Activated CD4-positive, alpha-beta T cell treated with anti-CD3 and anti-CD28 coated beads for 36 hours (primary cell): Measurements from ENCODE around the gene TTC24. TPM values are rescaled to one million over a fixed set of nuclear protein-coding genes. Genes with fewer than 3 reads are reported as not detected.
A peak's percentile ranks its signal among the peaks of the same experiment; 100 is the strongest.

Experiments used
- ATAC-seq: fragments of 200-7000 bp; cut with Tn5 transposase; one replicate; pipeline ENCODE4 v1.10.0; 2021; ENCODE audit warnings: mild to moderate bottlenecking, moderate library complexity
- CTCF ChIA-PET: fragments of 350-600 bp; sonication (Branson Sonifier 250); formaldehyde crosslinking; loops from one replicate; lab custom pipeline; 2021; ENCODE audit warnings: antibody characterized with exemption; lab: Charles Lee
- POLR2A ChIA-PET: fragments of 350-600 bp; sonication (Branson Sonifier 250); formaldehyde crosslinking; loops from one replicate; lab custom pipeline; 2021; ENCODE audit warnings: antibody characterized with exemption, inconsistent platforms; lab: Charles Lee
- DNase-seq: peaks from one replicate; pipeline ENCODE4 v3.0.0-alpha.2; 2020
- H3K27ac Mint-ChIP-seq: one replicate; pipeline ENCODE4 v1.8.0; 2021; ENCODE audit warnings: mixed read lengths
- H3K27me3 Mint-ChIP-seq: one replicate; pipeline ENCODE4 v1.8.0; 2021; ENCODE audit warnings: mixed read lengths
- H3K36me3 Mint-ChIP-seq: one replicate; pipeline ENCODE4 v1.8.0; 2021; ENCODE audit warnings: low read depth, mixed read lengths
- H3K4me1 Mint-ChIP-seq: one replicate; pipeline ENCODE4 v1.8.0; 2021; ENCODE audit warnings: mixed read lengths
- H3K4me3 Mint-ChIP-seq: one replicate; pipeline ENCODE4 v1.8.0; 2021; ENCODE audit warnings: mild to moderate bottlenecking, moderate library complexity, mixed read lengths
- H3K9me3 Mint-ChIP-seq: one replicate; pipeline ENCODE4 v1.8.0; 2021; ENCODE audit warnings: low read depth, mixed read lengths
- intact Hi-C, 2 experiments: fragments of 100-400 bp; cut with DNase I in 1 of 2; cut with micrococcal nuclease in 1 of 2; formaldehyde crosslinking; loops; one replicate each; pipeline versions ENCODE4 v1.14.2 to v1.15.1; 2022 to 2024; cut with DNase I, micrococcal nuclease
- total RNA-seq, 2 experiments: library from RNA; stranded (reverse); gene quantifications; one replicate each; pipeline ENCODE4 v1.2.3, GENCODE V29; 2021

The TTC24 gene
- total RNA-seq, 2 experiments from 2014 or later: 7.3 to 9.1 TPM

DNA sequence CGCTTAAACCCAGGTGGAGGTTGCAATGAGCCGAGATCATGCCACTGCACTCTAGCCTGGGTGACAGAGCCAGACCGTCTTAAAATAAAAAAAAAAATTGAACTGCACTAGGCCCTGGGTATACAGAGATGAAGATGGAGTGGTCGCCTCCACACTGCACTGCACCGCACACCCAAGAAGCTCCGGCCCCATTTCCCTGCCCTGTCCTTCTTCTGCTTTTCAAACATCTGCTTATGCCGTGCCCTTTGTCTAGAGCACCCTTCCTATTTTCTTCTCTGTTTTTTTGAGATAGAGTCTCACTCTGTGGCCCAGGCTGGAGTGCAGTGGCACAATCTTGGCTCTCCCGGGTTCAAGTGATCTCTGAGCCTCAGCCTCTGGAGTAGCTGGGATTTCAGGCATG lies 24.6 kb upstream of the TTC24 start:
- DNase-seq (no peak), ATAC-seq (no peak)
- ChIA-PET CTCF (interaction anchor here (0.6 kb wide), 1 partner anchor 109 kb away, joined by 3 read pairs; no protein-coding TSS in a partner anchor), POLR2A (no interaction called here)
- H3K27me3 Mint-ChIP-seq: no peaks in the 10 kb centered on the region
- H3K4me1 Mint-ChIP-seq: peaks cover 4% of the 10 kb centered on the region
- no peaks in the 10 kb centered on the region for H3K9me3 Mint-ChIP-seq
- intact Hi-C loops: loop anchor here in 1 of 2 experiments (10.0 kb wide), 1 partner anchor 180 kb away; no protein-coding TSS in a partner anchor
- no peaks in the 10 kb centered on the region for H3K36me3 Mint-ChIP-seq
- no peak overlapping the region for H3K27ac Mint-ChIP-seq
- no peak overlapping the region for H3K4me3 Mint-ChIP-seq

- no peak overlapping the region for H3K4me3 Mint-ChIP-seq
- ChIA-PET CTCF (interaction anchor here (0.5 to 1.0 kb wide), 3 partner anchors 25 to 158 kb away, joined by 3 to 5 read pairs (median 3); no protein-coding TSS in a partner anchor), POLR2A (no interaction called here)
- H3K36me3 Mint-ChIP-seq: no peaks in the 10 kb centered on the region
- DNase-seq: no peak
- H3K9me3 Mint-ChIP-seq: no peaks in the 10 kb centered on the region
- H3K4me1 Mint-ChIP-seq: peaks cover 4% of the 10 kb centered on the region
- H3K27ac Mint-ChIP-seq: no peak overlapping the region
- no peak for ATAC-seq
- intact Hi-C loops: loop anchor here in 1 of 2 experiments (10.0 kb wide), 1 partner anchor 181 kb away; no protein-coding TSS in a partner anchor
- H3K27me3 Mint-ChIP-seq: no peaks in the 10 kb centered on the region
Observed at GRCh38 chr1:156555715-156556114, 23.8 kb upstream of the TTC24 start.

- intact Hi-C loops: loop anchor here in 1 of 2 experiments (10.0 kb wide), 1 partner anchor 182 kb away; no protein-coding TSS in a partner anchor
Observed at GRCh38 chr1:156556354-156556753, 23.2 kb upstream of the TTC24 start.

GRCh38 chr1:156559086-156559796 lies 20.3 kb upstream of the TTC24 start:
- CTCF ChIA-PET: no interaction called here
- intact Hi-C loops: loop anchor here in 1 of 2 experiments (10.0 kb wide), 1 partner anchor 184 kb away; no protein-coding TSS in a partner anchor
- POLR2A ChIA-PET: no interaction called here
- no peak overlapping the region for H3K27ac Mint-ChIP-seq
- no peaks in the 10 kb centered on the region for H3K27me3 Mint-ChIP-seq
- ATAC-seq (no peak), DNase-seq (no peak)
- H3K9me3 Mint-ChIP-seq: no peaks in the 10 kb centered on the region
- H3K4me1 Mint-ChIP-seq: no peaks in the 10 kb centered on the region
- H3K36me3 Mint-ChIP-seq: no peaks in the 10 kb centered on the region
- H3K4me3 Mint-ChIP-seq: no peak overlapping the region

More at GRCh38 chr1:156556354-156556753, 23.2 kb upstream of the TTC24 start:
- ChIA-PET CTCF (interaction anchor here (0.8 to 1.0 kb wide), 2 partner anchors 24 to 110 kb away, joined by 3 to 5 read pairs; no protein-coding TSS in a partner anchor), POLR2A (no interaction called here)
- no peak for DNase-seq
- Mint-ChIP-seq H3K4me1 (peaks cover 4% of the 10 kb centered on the region), H3K36me3 (no peaks in the 10 kb centered on the region), H3K27me3 (no peaks in the 10 kb centered on the region), H3K27ac (no peak overlapping the region), H3K4me3 (no peak overlapping the region), H3K9me3 (no peaks in the 10 kb centered on the region)
- ATAC-seq: no peak

DNA sequence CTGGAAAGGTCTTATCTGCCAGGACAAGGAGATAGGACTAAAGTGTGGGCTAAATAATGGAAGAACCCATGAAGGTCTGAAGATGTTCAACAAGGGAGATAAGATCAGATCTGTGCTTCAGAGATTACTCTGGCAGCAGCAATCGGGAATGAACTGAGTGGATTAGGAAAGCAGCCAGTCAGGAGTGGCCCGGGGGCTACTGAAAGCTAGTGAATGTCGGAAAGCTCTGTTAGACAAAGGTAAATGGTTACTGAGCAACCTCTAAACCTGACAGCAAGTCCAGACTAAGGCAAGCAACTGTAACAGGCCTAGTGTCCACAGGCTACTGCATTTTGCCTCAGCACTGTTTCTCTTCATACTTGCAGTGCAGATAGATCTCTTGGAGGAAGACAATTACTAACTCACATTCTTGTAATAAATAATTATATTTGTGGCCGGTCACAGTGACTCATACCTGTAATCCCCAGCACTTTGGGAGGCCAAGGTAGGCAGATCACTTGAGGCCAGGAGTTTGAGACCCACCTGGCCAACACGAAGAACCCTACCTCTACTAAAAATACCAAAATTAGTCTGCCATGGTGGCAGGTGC lies 19.6 kb upstream of the TTC24 start:
- no peak for ATAC-seq
- no peaks in the 10 kb centered on the region for H3K27me3 Mint-ChIP-seq
- no peak overlapping the region for H3K27ac Mint-ChIP-seq
- no peaks in the 10 kb centered on the region for H3K36me3 Mint-ChIP-seq
- H3K9me3 Mint-ChIP-seq: no peaks in the 10 kb centered on the region
- no peak overlapping the region for H3K4me3 Mint-ChIP-seq
- intact Hi-C loops: loop anchor here in 1 of 2 experiments (10.0 kb wide), 1 partner anchor 185 kb away; no protein-coding TSS in a partner anchor
- ChIA-PET POLR2A (interaction anchor here (0.7 kb wide), 1 partner anchor 22 kb away, joined by 3 read pairs; no protein-coding TSS in a partner anchor), CTCF (no interaction called here)
- no peak for DNase-seq
- H3K4me1 Mint-ChIP-seq: no peaks in the 10 kb centered on the region

- Mint-ChIP-seq H3K4me1 (no peaks in the 10 kb centered on the region), H3K9me3 (no peaks in the 10 kb centered on the region), H3K27ac (no peak overlapping the region), H3K36me3 (no peaks in the 10 kb centered on the region), H3K4me3 (no peak overlapping the region), H3K27me3 (no peaks in the 10 kb centered on the region)
- ATAC-seq (no peak), DNase-seq (no peak)
- intact Hi-C loops: no loop called here
- ChIA-PET POLR2A (no interaction called here), CTCF (interaction anchor here (0.7 kb wide), 1 partner anchor 65 kb away, joined by 6 read pairs; no protein-coding TSS in a partner anchor)
Observed at GRCh38 chr1:156560585-156561163, 18.8 kb upstream of the TTC24 start.

DNA sequence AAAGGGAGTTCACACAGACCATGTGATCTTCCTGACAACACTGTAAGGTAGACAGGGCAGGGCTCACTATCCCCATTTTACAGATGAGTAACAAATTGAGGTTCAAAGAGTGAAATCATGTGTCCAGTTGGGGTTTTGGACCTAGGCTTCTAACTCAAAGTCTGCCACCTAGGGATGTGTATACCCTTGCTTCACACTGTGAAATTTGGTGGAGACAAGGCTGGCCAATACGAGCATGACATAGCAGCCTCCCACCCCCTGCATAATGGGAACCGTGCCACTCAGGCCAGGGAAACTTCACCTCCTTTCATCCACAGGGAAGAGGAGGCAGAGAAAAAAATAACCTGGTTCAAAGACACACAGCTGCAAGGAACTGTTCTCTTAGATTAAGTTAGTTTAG lies 14.0 kb upstream of the TTC24 start:
- CTCF ChIA-PET: interaction anchor here (1.0 kb wide), 1 partner anchor 17 kb away, joined by 3 read pairs; no protein-coding TSS in a partner anchor
- no peaks in the 10 kb centered on the region for H3K36me3 Mint-ChIP-seq
- no peaks in the 10 kb centered on the region for H3K9me3 Mint-ChIP-seq
- no peak for ATAC-seq
- no peak overlapping the region for H3K27ac Mint-ChIP-seq
- no peak for DNase-seq
- intact Hi-C loops: no loop called here
- H3K4me1 Mint-ChIP-seq: no peaks in the 10 kb centered on the region
- no peak overlapping the region for H3K4me3 Mint-ChIP-seq
- peaks cover 2% of the 10 kb centered on the region for H3K27me3 Mint-ChIP-seq
- POLR2A ChIA-PET: no interaction called here

DNA sequence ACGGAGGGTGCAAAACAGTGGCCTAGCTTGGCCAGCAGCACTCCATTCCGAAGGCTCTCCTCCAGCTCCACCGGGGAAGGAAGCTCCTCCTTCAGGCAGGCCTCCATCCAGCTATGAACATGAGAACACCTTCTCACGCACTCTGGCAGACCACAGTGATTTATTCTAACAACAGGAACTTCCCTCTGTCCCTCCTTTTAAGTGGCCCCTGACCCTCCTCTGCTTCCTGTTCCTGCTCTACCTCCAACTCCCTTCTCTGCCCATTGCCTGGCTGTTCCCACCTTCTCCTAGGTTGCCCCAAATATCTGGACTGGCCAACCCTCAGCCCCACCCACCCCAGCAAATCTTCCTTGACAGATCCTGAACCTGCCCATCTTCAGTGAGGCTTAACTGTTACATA lies 13.1 kb upstream of the TTC24 start:
- DNase-seq: no peak
- Mint-ChIP-seq H3K4me3 (no peak overlapping the region), H3K36me3 (no peaks in the 10 kb centered on the region), H3K27me3 (peaks cover 10% of the 10 kb centered on the region), H3K9me3 (no peaks in the 10 kb centered on the region), H3K27ac (no peak overlapping the region), H3K4me1 (peaks cover 5% of the 10 kb centered on the region)
- ChIA-PET POLR2A (interaction anchor here (0.7 kb wide), 1 partner anchor 120 kb away, joined by 4 read pairs; no protein-coding TSS in a partner anchor), CTCF (interaction anchor here (1.2 kb wide), 1 partner anchor 14 kb away, joined by 3 read pairs; no protein-coding TSS in a partner anchor)
- no peak for ATAC-seq
- intact Hi-C loops: no loop called here

- Mint-ChIP-seq H3K4me3 (peak overlapping the region; percentile 89), H3K27me3 (peaks cover 32% of the 10 kb centered on the region), H3K4me1 (peaks cover 22% of the 10 kb centered on the region), H3K27ac (no peak overlapping the region), H3K9me3 (no peaks in the 10 kb centered on the region), H3K36me3 (peaks cover 3% of the 10 kb centered on the region)
- POLR2A ChIA-PET: interaction anchor here (0.7 kb wide), 1 partner anchor 410 kb away, joined by 4 read pairs; no protein-coding TSS in a partner anchor
- DNase-seq: peak; percentile 22
- peak; percentile 37 for ATAC-seq
- intact Hi-C loops: no loop called here
- CTCF ChIA-PET: interaction anchor here (0.5 to 2.9 kb wide), 6 partner anchors 10 to 136 kb away, joined by 3 to 19 read pairs (median 3); no protein-coding TSS in a partner anchor
Observed at GRCh38 chr1:156571261-156571852, 8.2 kb upstream of the TTC24 start.

GRCh38 chr1:156571919-156572662 lies 7.4 kb upstream of the TTC24 start, which contains the start of gene IQGAP3:
Gene IQGAP3 (minus strand): TSS chr1:156572565. CDS start chr1:156572529, 36 bp downstream.
- H3K4me3 Mint-ChIP-seq: peak within 1 kb of the TSS; percentile 89
- no peaks in the 10 kb centered on the region for H3K9me3 Mint-ChIP-seq
- peaks cover 32% of the 10 kb centered on the region for H3K27me3 Mint-ChIP-seq
- H3K36me3 Mint-ChIP-seq: peaks cover 3% of the 10 kb centered on the region
- DNase-seq (peak; percentile 87), ATAC-seq (peak; percentile 96)
- ChIA-PET POLR2A (no interaction called here), CTCF (interaction anchor here (0.6 to 2.9 kb wide), 3 partner anchors 9 to 87 kb away, joined by 3 to 19 read pairs (median 8); no protein-coding TSS in a partner anchor)
- intact Hi-C loops: loop anchor here in 1 of 2 experiments (1.0 to 2.0 kb wide), 2 partner anchors 67 to 116 kb away; no protein-coding TSS in a partner anchor
- H3K4me1 Mint-ChIP-seq: peaks cover 22% of the 10 kb centered on the region
- H3K27ac Mint-ChIP-seq: peak within 1 kb of the TSS; percentile 73
